ENCODE results near the gene TLE2. TPM values are rescaled to one million over a fixed set of nuclear protein-coding genes. Genes with fewer than 3 reads are reported as not detected.

TLE2 gene
- total RNA-seq, 1 experiment from 2014 or later, result 13.7 TPM

DNA sequence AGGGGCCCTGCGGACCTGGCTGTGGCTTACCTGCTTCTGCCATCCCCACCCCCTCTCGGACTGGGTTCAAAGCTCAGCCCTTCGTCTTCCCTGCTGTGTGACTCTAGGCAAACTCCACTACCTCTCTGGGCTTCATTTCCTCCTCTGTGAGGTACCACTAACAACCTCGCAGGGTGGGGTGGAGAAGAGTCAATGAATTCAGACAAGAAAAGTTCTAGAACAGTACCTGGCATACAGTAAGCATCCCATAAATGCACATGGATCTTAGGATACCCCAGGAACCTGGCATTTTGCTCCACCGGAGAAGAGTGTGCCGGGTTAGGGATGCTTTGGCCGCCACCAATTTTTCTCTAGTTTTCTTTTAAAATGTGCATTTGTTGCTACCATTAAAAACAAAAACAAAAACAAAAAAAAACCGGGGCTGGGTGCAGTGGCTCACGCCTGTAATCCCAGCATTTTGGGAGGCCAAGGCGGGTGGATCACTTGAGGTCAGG, 29.8 kb upstream of the TLE2 start:
- Histone ChIP-seq H3K9me2 (ENCODE audit: insufficient read depth) (no peaks in the 10 kb centered on the region), H3K27ac (no peak overlapping the region), H3K9me3 (ENCODE audit: insufficient read depth, low read depth) (no peaks in the 10 kb centered on the region), H3K79me2 (ENCODE audit: low read depth) (no peaks in the 10 kb centered on the region), H3K4me2 (no peak overlapping the region), H3K27me3 (ENCODE audit: insufficient read depth, low read depth) (no peaks in the 10 kb centered on the region), H3K4me3 (no peak overlapping the region), H4K20me1 (ENCODE audit: insufficient read depth) (no peaks in the 10 kb centered on the region; the same call in 1 of the 2 replicates), H3F3A (ENCODE audit: insufficient read depth, low read depth) (peaks cover 36% of the 10 kb centered on the region; the same call in 1 of the 2 replicates), H2AFZ (no peak overlapping the region), H3K4me1 (replicated peaks; ENCODE audit: insufficient read depth) (peaks cover 18% of the 10 kb centered on the region), H3K36me3 (ENCODE audit: low read depth) (no peaks in the 10 kb centered on the region)
- no TSS peak for BruUV-seq (replicated peaks)
- intact Hi-C loops (cut with micrococcal nuclease; ENCODE audit: unreplicated experiment), result no loop called here
- POLR2A ChIA-PET (ENCODE audit: unreplicated experiment), result interaction anchor here (0.6 kb wide), 1 partner anchor 43 kb away, joined by 5 read pairs; no protein-coding TSS in a partner anchor
- CTCF ChIA-PET, result no interaction called here
- TF ChIP-seq, protein P1, sequence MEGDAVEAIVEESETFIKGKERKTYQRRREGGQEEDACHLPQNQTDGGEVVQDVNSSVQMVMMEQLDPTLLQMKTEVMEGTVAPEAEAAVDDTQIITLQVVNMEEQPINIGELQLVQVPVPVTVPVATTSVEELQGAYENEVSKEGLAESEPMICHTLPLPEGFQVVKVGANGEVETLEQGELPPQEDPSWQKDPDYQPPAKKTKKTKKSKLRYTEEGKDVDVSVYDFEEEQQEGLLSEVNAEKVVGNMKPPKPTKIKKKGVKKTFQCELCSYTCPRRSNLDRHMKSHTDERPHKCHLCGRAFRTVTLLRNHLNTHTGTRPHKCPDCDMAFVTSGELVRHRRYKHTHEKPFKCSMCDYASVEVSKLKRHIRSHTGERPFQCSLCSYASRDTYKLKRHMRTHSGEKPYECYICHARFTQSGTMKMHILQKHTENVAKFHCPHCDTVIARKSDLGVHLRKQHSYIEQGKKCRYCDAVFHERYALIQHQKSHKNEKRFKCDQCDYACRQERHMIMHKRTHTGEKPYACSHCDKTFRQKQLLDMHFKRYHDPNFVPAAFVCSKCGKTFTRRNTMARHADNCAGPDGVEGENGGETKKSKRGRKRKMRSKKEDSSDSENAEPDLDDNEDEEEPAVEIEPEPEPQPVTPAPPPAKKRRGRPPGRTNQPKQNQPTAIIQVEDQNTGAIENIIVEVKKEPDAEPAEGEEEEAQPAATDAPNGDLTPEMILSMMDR (conservative IDR thresholded peaks at IDR 0.05), result no peak
- no peak for TF ChIP-seq EZH2 (IDR thresholded peaks at IDR 0.05; ENCODE audit: low read depth)
- no peak for DNase-seq

DNA sequence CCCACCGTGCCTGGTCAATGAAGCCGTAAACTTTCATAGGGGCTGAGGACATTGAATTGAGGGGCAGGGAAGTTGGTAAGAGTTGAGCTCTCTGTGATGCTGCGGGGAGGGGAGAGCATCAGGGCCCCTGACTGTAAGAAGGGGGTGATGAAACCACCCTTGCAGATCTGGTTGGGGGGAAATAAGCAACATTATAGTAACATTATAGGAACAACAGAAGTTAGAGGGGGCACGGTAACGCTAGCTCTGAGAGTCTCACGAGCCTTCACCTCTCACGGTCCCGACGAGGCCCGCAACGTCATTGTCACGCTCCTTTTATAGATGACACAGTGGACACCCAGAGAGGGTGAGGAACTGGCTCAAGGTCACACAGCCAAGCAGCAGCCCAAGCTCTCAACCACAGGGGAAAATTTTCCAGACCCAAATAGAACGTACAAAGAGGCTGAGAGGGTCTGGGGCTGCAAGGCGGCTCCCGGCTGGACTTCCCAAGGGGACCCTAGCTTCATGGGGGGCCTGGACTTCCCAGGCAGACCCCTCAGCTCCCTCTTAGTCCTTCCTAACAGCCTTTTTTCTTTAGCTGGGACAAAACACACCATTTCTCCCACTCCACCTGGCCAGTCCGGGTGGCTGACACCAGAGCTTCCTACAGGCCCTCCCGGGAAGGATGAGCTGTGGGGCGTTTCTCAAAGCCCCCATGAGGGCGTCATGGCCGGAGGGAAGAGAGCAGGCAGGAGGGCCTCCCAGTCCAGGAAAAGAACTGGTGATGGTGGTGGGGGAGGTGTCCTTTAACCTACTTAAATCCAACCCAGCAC, 29.1 kb upstream of the TLE2 start:
- ChIA-PET CTCF (no interaction called here), POLR2A (ENCODE audit: unreplicated experiment) (interaction anchor here (0.6 kb wide), 1 partner anchor 44 kb away, joined by 5 read pairs; no protein-coding TSS in a partner anchor)
- Histone ChIP-seq H3K9me3 (ENCODE audit: insufficient read depth, low read depth) (no peaks in the 10 kb centered on the region), H2AFZ (no peak overlapping the region), H3K4me2 (no peak overlapping the region), H3K9me2 (ENCODE audit: insufficient read depth) (no peaks in the 10 kb centered on the region), H3F3A (ENCODE audit: insufficient read depth, low read depth) (peaks cover 34% of the 10 kb centered on the region; the same call in 1 of the 2 replicates), H3K27ac (no peak overlapping the region), H3K79me2 (ENCODE audit: low read depth) (no peaks in the 10 kb centered on the region), H3K4me3 (no peak overlapping the region), H3K36me3 (ENCODE audit: low read depth) (no peaks in the 10 kb centered on the region), H4K20me1 (ENCODE audit: insufficient read depth) (no peaks in the 10 kb centered on the region; the same call in 1 of the 2 replicates), H3K27me3 (ENCODE audit: insufficient read depth, low read depth) (no peaks in the 10 kb centered on the region), H3K4me1 (replicated peaks; ENCODE audit: insufficient read depth) (peaks cover 18% of the 10 kb centered on the region)
- TF ChIP-seq, protein P1 (conservative IDR thresholded peaks at IDR 0.05), result no peak
- intact Hi-C loops (cut with micrococcal nuclease; ENCODE audit: unreplicated experiment), result no loop called here
- no peak for DNase-seq
- no TSS peak for BruUV-seq (replicated peaks)

DNA sequence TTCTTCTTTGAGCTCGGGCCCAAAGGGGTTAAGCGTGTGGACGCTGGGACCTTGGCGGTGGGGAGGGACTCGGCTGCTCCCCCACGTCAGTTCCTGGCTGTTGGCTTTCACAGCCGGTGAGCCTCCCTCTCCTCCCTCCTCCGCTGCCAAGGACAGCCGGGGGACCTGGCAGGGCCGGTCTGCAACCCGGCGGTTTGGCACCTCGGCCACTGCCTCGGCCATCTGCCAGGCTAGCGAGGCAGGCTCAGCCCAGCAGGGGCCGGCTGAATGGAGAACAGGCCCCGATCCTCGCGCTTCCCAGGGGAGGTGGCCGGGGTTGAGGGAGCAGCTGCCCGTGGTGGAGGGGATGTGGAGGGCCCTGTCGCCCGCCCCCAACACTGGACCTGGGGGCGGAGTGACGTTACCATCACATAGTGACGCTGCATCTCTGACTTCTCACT, 28.2 kb upstream of the TLE2 start:
- Histone ChIP-seq H3K4me3 (no peak overlapping the region), H4K20me1 (ENCODE audit: insufficient read depth) (no peaks in the 10 kb centered on the region; the same call in 1 of the 2 replicates)

More for the DNA sequence above, 28.2 kb upstream of the TLE2 start:
- H3K4me1 ChIP-seq (replicated peaks; ENCODE audit: insufficient read depth), result peaks cover 18% of the 10 kb centered on the region
- TF ChIP-seq, protein P1 (conservative IDR thresholded peaks at IDR 0.05), result no peak
- TF ChIP-seq EZH2 (IDR thresholded peaks at IDR 0.05; ENCODE audit: low read depth), result no peak
- peak in 1 of 2 experiments; percentile 45 for DNase-seq
- H3K9me3 ChIP-seq (ENCODE audit: insufficient read depth, low read depth), result no peaks in the 10 kb centered on the region
- H3K4me2 ChIP-seq, result no peak overlapping the region
- no peaks in the 10 kb centered on the region for H3K36me3 ChIP-seq (ENCODE audit: low read depth)
- BruUV-seq (replicated peaks), result no TSS peak
- CTCF ChIA-PET, result no interaction called here
- intact Hi-C loops (cut with micrococcal nuclease; ENCODE audit: unreplicated experiment), result no loop called here
- peaks cover 32% of the 10 kb centered on the region; the same call in 1 of the 2 replicates for H3F3A ChIP-seq (ENCODE audit: insufficient read depth, low read depth)
- H3K27me3 ChIP-seq (ENCODE audit: insufficient read depth, low read depth), result no peaks in the 10 kb centered on the region
- H2AFZ ChIP-seq, result no peak overlapping the region
- no peaks in the 10 kb centered on the region for H3K79me2 ChIP-seq (ENCODE audit: low read depth)
- POLR2A ChIA-PET (ENCODE audit: unreplicated experiment), result no interaction called here
- no peak overlapping the region for H3K27ac ChIP-seq
- no peaks in the 10 kb centered on the region for H3K9me2 ChIP-seq (ENCODE audit: insufficient read depth)

Data from PC-9 (cell line).